NCI-H146 (cell line): ENCODE results near the gene SOD1.

Source experiments
- DNase-seq: peaks from one replicate; lab custom pipeline; 2025; lab: John Stamatoyannopoulos, UW

The SOD1 gene

GRCh38 chr21:31683029-31683428 lies 23.5 kb downstream of the SOD1 start:
- DNase-seq = no peak

- no peak for DNase-seq
Observed at GRCh38 chr21:31684918-31685317, 25.4 kb downstream of the SOD1 start.

- DNase-seq = no peak
Observed at GRCh38 chr21:31686272-31686915, 26.9 kb downstream of the SOD1 start.

GRCh38 chr21:31687108-31687507 lies 27.6 kb downstream of the SOD1 start:
- no peak for DNase-seq

GRCh38 chr21:31688603-31689368 lies 29.3 kb downstream of the SOD1 start:
- DNase-seq = no peak

- DNase-seq = no peak
Observed at GRCh38 chr21:31693222-31693621, 33.7 kb downstream of the SOD1 start.

GRCh38 chr21:31696424-31696823 lies 36.9 kb downstream of the SOD1 start:
- DNase-seq = no peak

- no peak for DNase-seq
Observed at GRCh38 chr21:31698461-31698860, 39.0 kb downstream of the SOD1 start.

GRCh38 chr21:31700040-31700439 lies 40.5 kb downstream of the SOD1 start:
- no peak for DNase-seq

- no peak for DNase-seq
Observed at GRCh38 chr21:31706562-31706961, 47.1 kb downstream of the SOD1 start.

GRCh38 chr21:31707499-31707898 lies 48.0 kb downstream of the SOD1 start:
- no peak for DNase-seq

GRCh38 chr21:31708541-31708940 lies 49.0 kb downstream of the SOD1 start:
- no peak for DNase-seq

GRCh38 chr21:31710586-31710985 lies 51.1 kb downstream of the SOD1 start:
- no peak for DNase-seq

- DNase-seq = no peak
Observed at GRCh38 chr21:31711326-31711725, 51.8 kb downstream of the SOD1 start.

- DNase-seq = no peak
Observed at GRCh38 chr21:31711745-31712285, 52.3 kb downstream of the SOD1 start.

- no peak for DNase-seq
Observed at GRCh38 chr21:31713115-31713514, 53.6 kb downstream of the SOD1 start.

- no peak for DNase-seq
Observed at GRCh38 chr21:31713973-31714740, 54.7 kb downstream of the SOD1 start.

GRCh38 chr21:31714741-31715365 lies 55.4 kb downstream of the SOD1 start:
- no peak for DNase-seq

GRCh38 chr21:31716106-31716505 lies 56.6 kb downstream of the SOD1 start:
- DNase-seq = no peak
